ENCODE results near the gene COL27A1.

DNA sequence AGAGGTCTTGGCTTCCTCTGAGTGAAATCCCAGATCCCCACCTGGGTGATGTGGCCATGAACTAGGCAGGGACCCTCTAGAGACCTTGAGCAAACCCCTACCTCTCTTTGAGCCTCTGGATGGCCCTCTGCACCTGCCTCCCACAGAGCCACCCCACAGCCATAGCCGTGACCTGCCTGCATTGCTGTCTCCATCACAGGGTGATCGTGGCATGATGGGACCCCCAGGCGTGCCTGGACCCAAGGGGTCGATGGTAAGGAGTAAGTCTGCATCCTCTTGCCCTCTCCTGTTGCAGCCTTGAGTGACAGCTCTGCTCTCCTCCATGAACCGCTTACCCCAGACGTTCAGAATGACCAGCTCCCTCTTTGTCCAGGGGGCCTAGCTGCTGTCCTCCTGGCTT lies 97.1 kb downstream of the COL27A1 start:
- no peak for TF ChIP-seq ZNF302 (tag by site-specific recombination; IDR thresholded peaks at IDR 0.05; ENCODE audit: low read depth)
- TF ChIP-seq ZNF169 (tag by site-specific recombination; IDR thresholded peaks at IDR 0.05) = no peak
- no peak for TF ChIP-seq ZNF394 (tag by site-specific recombination; IDR thresholded peaks at IDR 0.05; ENCODE audit: borderline replicate concordance)

Measured in HEK293 (cell line).